ENCODE data around the gene TRAPPC12.

- TF ChIP-seq, protein P1, sequence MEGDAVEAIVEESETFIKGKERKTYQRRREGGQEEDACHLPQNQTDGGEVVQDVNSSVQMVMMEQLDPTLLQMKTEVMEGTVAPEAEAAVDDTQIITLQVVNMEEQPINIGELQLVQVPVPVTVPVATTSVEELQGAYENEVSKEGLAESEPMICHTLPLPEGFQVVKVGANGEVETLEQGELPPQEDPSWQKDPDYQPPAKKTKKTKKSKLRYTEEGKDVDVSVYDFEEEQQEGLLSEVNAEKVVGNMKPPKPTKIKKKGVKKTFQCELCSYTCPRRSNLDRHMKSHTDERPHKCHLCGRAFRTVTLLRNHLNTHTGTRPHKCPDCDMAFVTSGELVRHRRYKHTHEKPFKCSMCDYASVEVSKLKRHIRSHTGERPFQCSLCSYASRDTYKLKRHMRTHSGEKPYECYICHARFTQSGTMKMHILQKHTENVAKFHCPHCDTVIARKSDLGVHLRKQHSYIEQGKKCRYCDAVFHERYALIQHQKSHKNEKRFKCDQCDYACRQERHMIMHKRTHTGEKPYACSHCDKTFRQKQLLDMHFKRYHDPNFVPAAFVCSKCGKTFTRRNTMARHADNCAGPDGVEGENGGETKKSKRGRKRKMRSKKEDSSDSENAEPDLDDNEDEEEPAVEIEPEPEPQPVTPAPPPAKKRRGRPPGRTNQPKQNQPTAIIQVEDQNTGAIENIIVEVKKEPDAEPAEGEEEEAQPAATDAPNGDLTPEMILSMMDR (IDR thresholded peaks at IDR 0.05), result no peak
- TF ChIP-seq POLR2A (IDR thresholded peaks at IDR 0.05), result no peak
Observed at GRCh38 chr2:3406501-3406900, 27.0 kb downstream of the TRAPPC12 start.
